Stimulated activated CD4-positive, alpha-beta T cell treated with anti-CD3 and anti-CD28 coated beads, Interleukin-15, amount 100 ng/mL, for 1 hour (primary cell): ENCODE data around the gene ZNF407.

Experiments used
- DNase-seq, 2 donors: peaks; one replicate each; pipeline ENCODE4 v3.0.0-alpha.2; 2020; ENCODE audit warnings: low read depth in 1 of 2, low spot score in 1 of 2

The ZNF407 gene

GRCh38 chr18:74784752-74785151 lies 187.1 kb downstream of the ZNF407 start:
- DNase-seq: no peak

GRCh38 chr18:74785632-74786031 lies 188.0 kb downstream of the ZNF407 start:
- no peak for DNase-seq

GRCh38 chr18:74788657-74789056 lies 191.0 kb downstream of the ZNF407 start:
- DNase-seq: no peak

- no peak for DNase-seq
These were observed 191.4 kb downstream of the ZNF407 start for GRCh38 chr18:74789078-74789477.

- DNase-seq: no peak
These were observed 192.8 kb downstream of the ZNF407 start for GRCh38 chr18:74790451-74790850.

GRCh38 chr18:74791501-74792194 lies 194.0 kb downstream of the ZNF407 start:
- no peak for DNase-seq

- DNase-seq: no peak
These were observed 196.1 kb downstream of the ZNF407 start for GRCh38 chr18:74793746-74794145.

GRCh38 chr18:74795751-74796150 lies 198.1 kb downstream of the ZNF407 start:
- no peak for DNase-seq

GRCh38 chr18:74796211-74796610 lies 198.5 kb downstream of the ZNF407 start:
- DNase-seq: no peak

- no peak for DNase-seq
These were observed 199.3 kb downstream of the ZNF407 start for GRCh38 chr18:74796841-74797576.

GRCh38 chr18:74797577-74798151 lies 200.0 kb downstream of the ZNF407 start:
- DNase-seq: no peak

- DNase-seq: no peak
These were observed 201.9 kb downstream of the ZNF407 start for GRCh38 chr18:74799542-74799941.

- no peak for DNase-seq
These were observed 202.4 kb downstream of the ZNF407 start for GRCh38 chr18:74800098-74800497.

GRCh38 chr18:74803117-74803516 lies 205.4 kb downstream of the ZNF407 start:
- DNase-seq: no peak

GRCh38 chr18:74803769-74804168 lies 206.1 kb downstream of the ZNF407 start:
- no peak for DNase-seq

- DNase-seq: no peak
These were observed 207.0 kb downstream of the ZNF407 start for GRCh38 chr18:74804677-74805076.

GRCh38 chr18:74806073-74806472 lies 208.4 kb downstream of the ZNF407 start:
- DNase-seq: no peak

GRCh38 chr18:74806700-74807416 lies 209.2 kb downstream of the ZNF407 start:
- DNase-seq: no peak

- DNase-seq: no peak
These were observed 219.9 kb downstream of the ZNF407 start for GRCh38 chr18:74817576-74817975.

- no peak for DNase-seq
These were observed 221.0 kb downstream of the ZNF407 start for GRCh38 chr18:74818516-74819175.

GRCh38 chr18:74819433-74820059 lies 221.9 kb downstream of the ZNF407 start:
- DNase-seq: no peak
